Lung (tissue), 12 donors: Measurements from ENCODE around the gene SLC39A13. TPM values are rescaled to one million over a fixed set of nuclear protein-coding genes. Genes with fewer than 3 reads are reported as not detected.

Experiments
- ATAC-seq: fragments of 200-7000 bp; cut with Tn5 transposase; one replicate; pipeline ENCODE4 v1.9.1; 2020; ENCODE audit warnings: moderate number of reproducible peaks; ENCODE audit not compliant: insufficient read depth, low FRiP score
- DNase-seq, 3 donors: peaks; one replicate each; pipeline ENCODE4 v3.0.0-alpha.2; 2013 to 2017
- H3K27ac ChIP-seq, 2 donors: one replicate each; pipeline ENCODE4 v1.5.1; 2013; ENCODE audit warnings: mild to moderate bottlenecking in 2 of 2, moderate library complexity in 2 of 2, control low read depth in 1 of 2, inconsistent platforms in 1 of 2, low read depth in 1 of 2, low read length in 1 of 2
- H3K27me3 ChIP-seq, 3 donors: one replicate each; pipeline ENCODE4 v1.5.1; 2013; ENCODE audit warnings: low read length in 2 of 3; ENCODE audit not compliant: control insufficient read depth in 3 of 3, insufficient read depth in 3 of 3
- H3K36me3 ChIP-seq, 4 donors: one replicate each; pipeline ENCODE4 v1.5.1; 2013; ENCODE audit warnings: low read length in 4 of 4, mild to moderate bottlenecking in 1 of 4, moderate library complexity in 1 of 4; ENCODE audit not compliant: control insufficient read depth in 4 of 4, insufficient read depth in 4 of 4
- H3K4me1 ChIP-seq, 5 donors: one replicate each; pipeline ENCODE4 v1.5.1; 2013; ENCODE audit warnings: low read length in 5 of 5, mild to moderate bottlenecking in 2 of 5, moderate library complexity in 1 of 5; ENCODE audit not compliant: control insufficient read depth in 5 of 5, insufficient read depth in 5 of 5
- H3K4me3 ChIP-seq: one replicate; pipeline ENCODE4 v1.5.1; 2013; ENCODE audit warnings: mild to moderate bottlenecking, control low read depth, moderate library complexity
- H3K9ac ChIP-seq, 2 donors: one replicate each; pipeline ENCODE4 v1.5.1; 2013; ENCODE audit warnings: low read length in 2 of 2, control low read depth in 1 of 2; ENCODE audit not compliant: insufficient read depth in 1 of 2
- H3K9me3 ChIP-seq, 4 donors: one replicate each; pipeline ENCODE4 v1.5.1; 2013; ENCODE audit warnings: low read length in 3 of 4, mild to moderate bottlenecking in 1 of 4, moderate library complexity in 1 of 4; ENCODE audit not compliant: control insufficient read depth in 4 of 4, insufficient read depth in 3 of 4
- CTCF ChIP-seq: IDR thresholded peaks from 2 replicates; pipeline ENCODE4 v1.5.1; 2012; ENCODE audit warnings: mild to moderate bottlenecking; ENCODE audit errors: control extremely low read depth, extremely low read depth
- WGBS, 2 donors: extraction: QIAGEN DNeasy Blood & Tissue Kit; methylation state at CpG; one replicate each; pipeline ENCODE4 v1.1.7; 2013; 5-methylcytosine and 5-hydroxymethylcytosine counted together
- polyA plus RNA-seq, 2 donors: library from polyadenylated mRNA; stranded (reverse); fragments of 200-250 nt; gene quantifications; one replicate each; pipeline ENCODE4 v1.2.1, GENCODE V29; 2013
- total RNA-seq, 2 donors: library from RNA; depleted of rRNA in 1 of 2; stranded (reverse); fragments of >200 nt in 1 of 2; gene quantifications; one replicate each; pipeline ENCODE4 v1.2.1, GENCODE V29; 2014 to 2021
- donor health status: control.
- donor health status: control.
- donor health status: Bipolar disorder and iron deficiency.
- donor health status: healthy.
- donor health status: DM: yes; HTN: yes; CAD: no.

Gene SLC39A13
- total and polyA plus RNA-seq, 4 donors: 31.8 to 83.8 (median 74.8) TPM

- H3K4me1 ChIP-seq: peaks cover 0 to 19% (median 8%) of the 10 kb centered on the region in 5 donors
- WGBS, 2 donors: 91 to 93% methylated on average over 3 of the region's 3 CpGs
- no peak overlapping the region for H3K9ac ChIP-seq
- no peak overlapping the region for H3K4me3 ChIP-seq
- no peak for ATAC-seq
- no peaks in the 10 kb centered on the region for H3K36me3 ChIP-seq
- H3K27ac ChIP-seq: no peak overlapping the region
- no peaks in the 10 kb centered on the region for H3K9me3 ChIP-seq
- peak in 1 of 3 donors; percentile 2 for DNase-seq
- H3K27me3 ChIP-seq: no peaks in the 10 kb centered on the region
- no peak for TF ChIP-seq CTCF
Measured at GRCh38 chr11:47398011-47398410, 10.4 kb upstream of the SLC39A13 start.

GRCh38 chr11:47398551-47398950 lies 9.8 kb upstream of the SLC39A13 start:
- TF ChIP-seq CTCF: no peak
- H3K9me3 ChIP-seq: no peaks in the 10 kb centered on the region
- H3K27me3 ChIP-seq: no peaks in the 10 kb centered on the region
- no peaks in the 10 kb centered on the region for H3K36me3 ChIP-seq
- no peak overlapping the region for H3K9ac ChIP-seq
- ATAC-seq (no peak), DNase-seq (peak in 1 of 3 donors; percentile 12)
- H3K4me3 ChIP-seq: no peak overlapping the region
- 94 to 100% methylated on average over 1 of the region's 1 CpG for whole genome bisulfite sequencing, 2 donors
- peaks cover 0 to 15% (median 8%) of the 10 kb centered on the region in 5 donors for H3K4me1 ChIP-seq
- no peak overlapping the region for H3K27ac ChIP-seq

- Histone ChIP-seq H3K4me3 (peak overlapping the region; percentile 21), H3K27ac (peak overlapping the region; percentile 87 to 90), H3K9ac (peak overlapping the region; percentile 77 to 88), H3K4me1 (peaks cover 0 to 9% (median 8%) of the 10 kb centered on the region in 5 donors), H3K36me3 (no peaks in the 10 kb centered on the region), H3K27me3 (no peaks in the 10 kb centered on the region), H3K9me3 (no peaks in the 10 kb centered on the region)
- no peak for TF ChIP-seq CTCF
- ATAC-seq: no peak
- 7% methylated on average over 38 to 47 of the region's 47 CpGs for WGBS, 2 donors
- peak; percentile 53 to 67 (median 66) for DNase-seq
Measured at GRCh38 chr11:47399860-47400767, 8.3 kb upstream of the SLC39A13 start.
